GM19193 (cell line): ENCODE results near the gene POLR2A.

Experiments used
- POLR2A ChIP-seq: IDR thresholded peaks from 4 replicates; pipeline ENCODE4 v1.6.1; 2011; ENCODE audit not compliant: insufficient read depth, insufficient read length; ENCODE audit errors: extremely low read depth

Gene POLR2A

GRCh38 chr17:7548585-7549400 is 64.6 kb downstream of the POLR2A start, which contains the start of gene TNFSF12:
Gene TNFSF12 (plus strand): TSS chr17:7549058. CDS start chr17:7549154, 96 bp downstream.
- TF ChIP-seq POLR2A, result peak; percentile 66
